ENCODE measurements around the gene ZSCAN10.

ZSCAN10 gene

GRCh38 chr16:3091551-3091950 is 7.5 kb downstream of the ZSCAN10 start:
- TF ChIP-seq FOXP2 (optimal IDR thresholded peaks at IDR 0.05; ENCODE audit: borderline replicate concordance, extremely low read depth, extremely low read length, insufficient read depth), result no peak
- no peak for TF ChIP-seq TAF1 (IDR thresholded peaks at IDR 0.05; ENCODE audit: borderline replicate concordance, insufficient read depth, low read length)
- no peak for TF ChIP-seq SIN3A (IDR thresholded peaks at IDR 0.05; ENCODE audit: borderline replicate concordance, insufficient read depth, low read length)
- no peak for TF ChIP-seq REST (IDR thresholded peaks at IDR 0.05; ENCODE audit: insufficient read depth in 1 of 2, low read depth in 2 of 2, low read length in 2 of 2)
- no peak for TF ChIP-seq POLR2AphosphoS5 (IDR thresholded peaks at IDR 0.05; ENCODE audit: low read depth, low read length)

GRCh38 chr16:3089717-3090592 is 9.1 kb downstream of the ZSCAN10 start:
- no peak for TF ChIP-seq FOXP2 (optimal IDR thresholded peaks at IDR 0.05; ENCODE audit: borderline replicate concordance, extremely low read depth, extremely low read length, insufficient read depth)
- TF ChIP-seq REST (IDR thresholded peaks at IDR 0.05; ENCODE audit: insufficient read depth in 1 of 2, low read depth in 2 of 2, low read length in 2 of 2), result no peak
- TF ChIP-seq POLR2AphosphoS5 (IDR thresholded peaks at IDR 0.05; ENCODE audit: low read depth, low read length), result no peak
- TF ChIP-seq SIN3A (IDR thresholded peaks at IDR 0.05; ENCODE audit: borderline replicate concordance, insufficient read depth, low read length), result no peak
- no peak for TF ChIP-seq TAF1 (IDR thresholded peaks at IDR 0.05; ENCODE audit: borderline replicate concordance, insufficient read depth, low read length)

- no peak for TF ChIP-seq FOXP2 (optimal IDR thresholded peaks at IDR 0.05; ENCODE audit: borderline replicate concordance, extremely low read depth, extremely low read length, insufficient read depth)
- no peak for TF ChIP-seq TAF1 (IDR thresholded peaks at IDR 0.05; ENCODE audit: borderline replicate concordance, insufficient read depth, low read length)
- no peak for TF ChIP-seq POLR2AphosphoS5 (IDR thresholded peaks at IDR 0.05; ENCODE audit: low read depth, low read length)
- TF ChIP-seq SIN3A (IDR thresholded peaks at IDR 0.05; ENCODE audit: borderline replicate concordance, insufficient read depth, low read length), result no peak
- TF ChIP-seq REST (IDR thresholded peaks at IDR 0.05; ENCODE audit: insufficient read depth in 1 of 2, low read depth in 2 of 2, low read length in 2 of 2), result no peak
Observed at GRCh38 chr16:3088925-3089716, 10.0 kb downstream of the ZSCAN10 start.

GRCh38 chr16:3088450-3088849 is 10.6 kb downstream of the ZSCAN10 start:
- TF ChIP-seq SIN3A (IDR thresholded peaks at IDR 0.05; ENCODE audit: borderline replicate concordance, insufficient read depth, low read length), result no peak
- no peak for TF ChIP-seq TAF1 (IDR thresholded peaks at IDR 0.05; ENCODE audit: borderline replicate concordance, insufficient read depth, low read length)
- TF ChIP-seq FOXP2 (optimal IDR thresholded peaks at IDR 0.05; ENCODE audit: borderline replicate concordance, extremely low read depth, extremely low read length, insufficient read depth), result no peak
- no peak for TF ChIP-seq POLR2AphosphoS5 (IDR thresholded peaks at IDR 0.05; ENCODE audit: low read depth, low read length)
- TF ChIP-seq REST (IDR thresholded peaks at IDR 0.05; ENCODE audit: insufficient read depth in 1 of 2, low read depth in 2 of 2, low read length in 2 of 2), result no peak

Measured in PFSK-1 (cell line).